ENCODE data around the gene TRIM24. TPM values are rescaled to one million over a fixed set of nuclear protein-coding genes. Genes with fewer than 3 reads are reported as not detected.

Gene TRIM24
- total and polyA plus RNA-seq, 3 donors from 2014 or later: 38.7 to 63.2 (median 55.9) TPM

DNA sequence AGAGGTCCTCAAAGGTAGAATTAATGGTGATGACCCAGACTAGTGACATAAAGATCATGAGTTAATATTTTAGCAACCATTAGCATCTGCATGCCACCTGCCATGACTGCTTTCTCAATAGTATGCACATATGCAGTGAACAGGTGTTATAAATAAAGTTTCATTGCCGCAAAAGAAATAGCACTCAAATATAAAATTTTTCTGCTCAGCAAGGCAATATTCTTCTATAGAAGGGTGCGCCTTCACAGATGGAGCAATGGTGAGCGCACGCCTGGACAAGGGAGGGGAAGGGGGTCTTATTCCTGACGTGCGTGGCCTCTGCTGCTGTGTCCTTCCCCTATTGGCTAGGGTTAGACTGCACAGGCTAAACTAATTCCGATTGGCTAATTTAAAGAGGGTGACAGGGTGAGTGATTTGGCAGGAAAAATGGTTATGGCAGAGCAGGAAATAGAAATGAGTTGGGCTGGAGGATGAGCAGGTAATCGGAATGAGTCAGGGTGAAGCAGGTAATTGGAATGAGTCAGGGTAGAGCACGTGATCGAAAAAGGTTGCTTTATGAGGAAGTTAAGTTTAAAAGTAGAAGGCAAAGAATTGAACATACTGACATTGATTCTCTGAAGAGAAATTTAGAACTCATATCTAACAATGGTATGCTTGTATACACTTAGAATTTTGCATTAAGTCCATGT, 24.7 kb upstream of the TRIM24 start:
- no peak overlapping the region for H3K27ac ChIP-seq
- WGBS, 2 donors: 90 to 91% methylated on average over 10 of the region's 10 CpGs
- DNase-seq: no peak
- H3K27me3 ChIP-seq: no peaks in the 10 kb centered on the region
- no peak overlapping the region for H3K4me3 ChIP-seq
- TF ChIP-seq, protein P1, sequence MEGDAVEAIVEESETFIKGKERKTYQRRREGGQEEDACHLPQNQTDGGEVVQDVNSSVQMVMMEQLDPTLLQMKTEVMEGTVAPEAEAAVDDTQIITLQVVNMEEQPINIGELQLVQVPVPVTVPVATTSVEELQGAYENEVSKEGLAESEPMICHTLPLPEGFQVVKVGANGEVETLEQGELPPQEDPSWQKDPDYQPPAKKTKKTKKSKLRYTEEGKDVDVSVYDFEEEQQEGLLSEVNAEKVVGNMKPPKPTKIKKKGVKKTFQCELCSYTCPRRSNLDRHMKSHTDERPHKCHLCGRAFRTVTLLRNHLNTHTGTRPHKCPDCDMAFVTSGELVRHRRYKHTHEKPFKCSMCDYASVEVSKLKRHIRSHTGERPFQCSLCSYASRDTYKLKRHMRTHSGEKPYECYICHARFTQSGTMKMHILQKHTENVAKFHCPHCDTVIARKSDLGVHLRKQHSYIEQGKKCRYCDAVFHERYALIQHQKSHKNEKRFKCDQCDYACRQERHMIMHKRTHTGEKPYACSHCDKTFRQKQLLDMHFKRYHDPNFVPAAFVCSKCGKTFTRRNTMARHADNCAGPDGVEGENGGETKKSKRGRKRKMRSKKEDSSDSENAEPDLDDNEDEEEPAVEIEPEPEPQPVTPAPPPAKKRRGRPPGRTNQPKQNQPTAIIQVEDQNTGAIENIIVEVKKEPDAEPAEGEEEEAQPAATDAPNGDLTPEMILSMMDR (IDR thresholded peaks at IDR 0.05): no peak
- no peak for TF ChIP-seq POLR2A (IDR thresholded peaks at IDR 0.05)
- no peaks in the 10 kb centered on the region for H3K36me3 ChIP-seq (ENCODE audit: low read depth, missing control alignments)
- intact Hi-C loops (cut with DNase I; ENCODE audit: low total_unique reads): no loop called here
- no peaks in the 10 kb centered on the region for H3K4me1 ChIP-seq
- H3K9me3 ChIP-seq: no peaks in the 10 kb centered on the region

DNA sequence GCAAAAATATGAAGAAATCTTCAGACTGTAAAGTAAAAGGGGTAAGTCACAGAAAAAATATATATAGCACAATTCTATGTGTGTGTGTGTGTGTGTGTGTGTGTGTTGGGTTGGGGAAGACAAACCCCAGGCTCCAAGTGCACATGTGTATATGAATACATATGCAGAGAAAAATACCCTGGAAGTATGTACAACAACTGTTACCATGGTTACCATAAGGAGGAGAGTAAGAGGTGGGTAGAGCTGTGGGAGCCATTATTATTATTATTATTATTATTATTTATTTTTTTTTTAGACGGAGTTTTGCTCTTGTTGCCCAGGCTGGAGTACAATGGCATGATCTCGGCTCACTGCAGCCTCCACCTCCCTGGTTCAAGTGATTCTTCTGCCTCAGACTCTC, 23.7 kb upstream of the TRIM24 start:
- no peaks in the 10 kb centered on the region for H3K36me3 ChIP-seq (ENCODE audit: low read depth, missing control alignments)
- H3K27me3 ChIP-seq: no peaks in the 10 kb centered on the region
- no peak overlapping the region for H3K4me3 ChIP-seq
- H3K27ac ChIP-seq: no peak overlapping the region
- DNase-seq: no peak
- no peak for TF ChIP-seq POLR2A (IDR thresholded peaks at IDR 0.05)
- TF ChIP-seq, protein P1 (IDR thresholded peaks at IDR 0.05): no peak
- no peaks in the 10 kb centered on the region for H3K9me3 ChIP-seq
- intact Hi-C loops (cut with DNase I; ENCODE audit: low total_unique reads): no loop called here
- no peaks in the 10 kb centered on the region for H3K4me1 ChIP-seq
- 82 to 84% methylated on average over 2 of the region's 2 CpGs for WGBS, 2 donors

DNA sequence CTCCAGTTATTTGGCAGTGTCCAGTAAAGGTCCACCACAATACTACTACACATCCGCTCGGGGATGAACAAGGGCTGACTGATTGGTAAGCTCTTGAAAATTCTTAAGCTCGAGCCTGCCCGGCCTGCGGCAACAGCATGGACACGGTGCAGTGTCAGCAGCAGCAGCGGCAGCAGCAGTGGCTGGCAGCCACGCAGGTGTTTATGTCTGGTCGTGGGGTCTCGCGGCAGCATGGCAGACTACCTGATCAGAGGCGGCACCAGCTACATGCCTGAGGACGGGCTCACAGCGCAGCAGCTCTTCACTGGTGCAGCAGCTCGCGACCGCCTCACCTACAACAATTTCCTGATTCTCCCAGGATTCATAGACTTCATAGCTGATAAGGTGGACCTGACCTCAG, 19.6 kb upstream of the TRIM24 start:
- no peak overlapping the region for H3K4me3 ChIP-seq
- no peak for DNase-seq
- no peaks in the 10 kb centered on the region for H3K9me3 ChIP-seq
- H3K27ac ChIP-seq: no peak overlapping the region
- TF ChIP-seq POLR2A (IDR thresholded peaks at IDR 0.05): no peak
- TF ChIP-seq, protein P1 (IDR thresholded peaks at IDR 0.05): no peak
- WGBS, 2 donors: 86 to 95% methylated on average over 10 to 17 of the region's 17 CpGs
- intact Hi-C loops (cut with DNase I; ENCODE audit: low total_unique reads): no loop called here
- H3K4me1 ChIP-seq: no peaks in the 10 kb centered on the region
- H3K36me3 ChIP-seq (ENCODE audit: low read depth, missing control alignments): no peaks in the 10 kb centered on the region
- no peaks in the 10 kb centered on the region for H3K27me3 ChIP-seq

DNA sequence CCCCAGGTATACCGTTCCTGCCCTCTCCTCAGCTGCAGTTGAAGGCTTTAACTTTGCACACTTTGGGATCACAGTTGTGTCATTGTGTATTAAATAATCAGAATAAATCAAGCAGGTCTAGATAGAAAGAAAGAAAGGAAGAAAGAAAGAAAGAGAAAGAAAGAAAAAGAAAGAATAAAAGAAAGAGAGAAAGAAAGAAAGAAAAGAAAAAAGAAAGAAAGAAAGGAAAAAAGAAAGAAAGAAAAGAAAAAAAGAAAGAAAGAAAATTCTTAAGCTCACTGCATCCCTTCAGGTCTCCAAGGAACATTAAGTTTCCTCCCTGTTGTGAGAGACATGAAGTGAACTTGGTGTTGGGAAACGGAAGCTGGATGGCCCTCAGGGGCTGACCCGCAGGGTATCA, 17.2 kb upstream of the TRIM24 start:
- Histone ChIP-seq H3K9me3 (no peaks in the 10 kb centered on the region), H3K27ac (no peak overlapping the region), H3K4me1 (no peaks in the 10 kb centered on the region), H3K36me3 (ENCODE audit: low read depth, missing control alignments) (no peaks in the 10 kb centered on the region), H3K27me3 (no peaks in the 10 kb centered on the region), H3K4me3 (no peak overlapping the region)
- TF ChIP-seq POLR2A (IDR thresholded peaks at IDR 0.05): no peak
- TF ChIP-seq, protein P1 (IDR thresholded peaks at IDR 0.05): no peak
- intact Hi-C loops (cut with DNase I; ENCODE audit: low total_unique reads): no loop called here
- no peak for DNase-seq
- 96 to 98% methylated on average over 3 of the region's 3 CpGs for WGBS, 2 donors

DNA sequence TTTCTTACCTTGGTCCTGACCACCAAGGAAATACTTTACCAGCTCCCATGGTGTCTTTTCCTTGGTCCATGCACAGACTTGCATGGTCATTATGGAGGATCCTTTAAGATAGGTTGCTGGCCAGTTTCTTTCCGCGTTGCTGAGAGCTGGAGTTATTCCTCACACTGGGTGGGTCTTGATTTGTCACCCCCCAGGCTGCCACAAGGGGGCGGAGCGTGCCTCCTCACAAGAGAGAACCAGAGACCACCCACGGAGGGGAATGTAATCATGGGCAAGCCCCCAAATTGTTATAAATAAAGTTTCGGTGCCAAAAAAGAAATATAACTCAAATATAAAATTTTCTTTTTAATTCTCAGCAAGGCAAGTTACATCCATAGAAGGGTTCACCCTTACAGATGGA, 10.5 kb upstream of the TRIM24 start:
- no peaks in the 10 kb centered on the region for H3K27me3 ChIP-seq
- peak; percentile 36 for DNase-seq
- 83 to 85% methylated on average over 6 of the region's 6 CpGs for WGBS, 2 donors
- no peaks in the 10 kb centered on the region for H3K36me3 ChIP-seq (ENCODE audit: low read depth, missing control alignments)
- no peaks in the 10 kb centered on the region for H3K9me3 ChIP-seq
- no peak overlapping the region for H3K4me3 ChIP-seq
- no peak overlapping the region for H3K27ac ChIP-seq
- intact Hi-C loops (cut with DNase I; ENCODE audit: low total_unique reads): no loop called here
- H3K4me1 ChIP-seq: no peaks in the 10 kb centered on the region
- TF ChIP-seq POLR2A (IDR thresholded peaks at IDR 0.05): no peak
- TF ChIP-seq, protein P1 (IDR thresholded peaks at IDR 0.05): no peak

Data from testis (tissue), 3 donors.